Caco-2 (cell line): ENCODE results near the gene LRBA. TPM values are rescaled to one million over a fixed set of nuclear protein-coding genes. Genes with fewer than 3 reads are reported as not detected.

ENCODE experiments used
- BruUV-seq: library from RNA; stranded (reverse); fragments of 400-500 nt; replicated peaks from 2 replicates; lab custom pipeline; 2021; lab: Mats Ljungman, UMichigan
- CTCF ChIA-PET: fragments of 300-600 bp; sonication (Branson Sonifier 250); formaldehyde crosslinking; loops from one replicate; lab custom pipeline; 2022; ENCODE audit warnings: antibody characterized with exemption; lab: Charles Lee
- POLR2A ChIA-PET: fragments of 300-600 bp; sonication (Branson Sonifier 250); formaldehyde crosslinking; loops from one replicate; lab custom pipeline; 2022; ENCODE audit warnings: antibody characterized with exemption; lab: Charles Lee
- DNase-seq, 2 experiments: peaks; one replicate each; pipeline versions ENCODE4 v3.0.0 to v3.0.0-alpha.2; 2020 to 2022
- H3K27me3 ChIP-seq: replicated peaks from 2 replicates; pipeline ENCODE4 v1.6.0; 2011; ENCODE audit warnings: low read length; ENCODE audit not compliant: control insufficient read depth, insufficient read depth
- H3K36me3 ChIP-seq: 2 replicates; pipeline ENCODE4 v1.5.1; 2011; ENCODE audit warnings: low read length; ENCODE audit not compliant: control insufficient read depth, insufficient read depth
- H3K4me1 ChIP-seq: fragments of 250-450 bp; sonication (Bioruptor Pico); 2 replicates; pipeline ENCODE4 v1.5.1; 2020; ENCODE audit warnings: mild to moderate bottlenecking
- H3K4me3 ChIP-seq: 2 replicates; pipeline ENCODE4 v1.5.1; 2011; ENCODE audit warnings: low read depth, mild to moderate bottlenecking, control low read depth, low read length
- H3K9me3 ChIP-seq: fragments of 250-450 bp; sonication (Bioruptor Pico); 2 replicates; pipeline ENCODE4 v1.5.1; 2020; ENCODE audit warnings: mild to moderate bottlenecking, moderate library complexity
- H3K27ac Mint-ChIP-seq: one replicate; pipeline ENCODE4 v1.8.0; 2022; ENCODE audit warnings: mixed read lengths; ENCODE audit not compliant: unreplicated experiment
- H3K27me3 Mint-ChIP-seq: one replicate; pipeline ENCODE4 v1.8.0; 2022; ENCODE audit warnings: mixed read lengths; ENCODE audit not compliant: insufficient read depth, unreplicated experiment
- H3K36me3 Mint-ChIP-seq: one replicate; pipeline ENCODE4 v1.8.0; 2022; ENCODE audit warnings: mild to moderate bottlenecking, mixed read lengths; ENCODE audit not compliant: insufficient read depth, unreplicated experiment
- H3K4me1 Mint-ChIP-seq: one replicate; pipeline ENCODE4 v1.8.0; 2022; ENCODE audit warnings: low read depth, mixed read lengths; ENCODE audit not compliant: unreplicated experiment
- H3K4me3 Mint-ChIP-seq: one replicate; pipeline ENCODE4 v1.8.0; 2022; ENCODE audit warnings: mild to moderate bottlenecking, moderate library complexity, mixed read lengths; ENCODE audit not compliant: unreplicated experiment
- H3K9me3 Mint-ChIP-seq: one replicate; pipeline ENCODE4 v1.8.0; 2022; ENCODE audit warnings: mixed read lengths; ENCODE audit not compliant: unreplicated experiment
- intact Hi-C: fragments of 100-400 bp; cut with micrococcal nuclease; formaldehyde crosslinking; loops from one replicate; pipeline ENCODE4 v1.10.0; 2022; ENCODE audit not compliant: unreplicated experiment
- total RNA-seq: library from RNA; stranded (reverse); gene quantifications from 2 replicates; pipeline ENCODE4 v1.2.3, GENCODE V29; 2022
- TF ChIP-seq, protein P1 (sequence below), 2 experiments: fragments of 200-600 bp in 1 of 2; IDR thresholded peaks; 1 replicate in 1 of 2; 2 replicates in 1 of 2; pipeline versions ENCODE4 v1.5.1 to v1.8.0; 2011 to 2022; ENCODE audit warnings: antibody characterized with exemption in 1 of 2, control low read depth in 1 of 2, inconsistent platforms in 1 of 2, low read depth in 1 of 2, low read length in 1 of 2, mild to moderate bottlenecking in 1 of 2, moderate library complexity in 1 of 2; ENCODE audit not compliant: insufficient read depth in 1 of 2, severe bottlenecking in 1 of 2, unreplicated experiment in 1 of 2

The LRBA gene
- total RNA-seq, 1 experiment from 2014 or later = 53.2 TPM

DNA sequence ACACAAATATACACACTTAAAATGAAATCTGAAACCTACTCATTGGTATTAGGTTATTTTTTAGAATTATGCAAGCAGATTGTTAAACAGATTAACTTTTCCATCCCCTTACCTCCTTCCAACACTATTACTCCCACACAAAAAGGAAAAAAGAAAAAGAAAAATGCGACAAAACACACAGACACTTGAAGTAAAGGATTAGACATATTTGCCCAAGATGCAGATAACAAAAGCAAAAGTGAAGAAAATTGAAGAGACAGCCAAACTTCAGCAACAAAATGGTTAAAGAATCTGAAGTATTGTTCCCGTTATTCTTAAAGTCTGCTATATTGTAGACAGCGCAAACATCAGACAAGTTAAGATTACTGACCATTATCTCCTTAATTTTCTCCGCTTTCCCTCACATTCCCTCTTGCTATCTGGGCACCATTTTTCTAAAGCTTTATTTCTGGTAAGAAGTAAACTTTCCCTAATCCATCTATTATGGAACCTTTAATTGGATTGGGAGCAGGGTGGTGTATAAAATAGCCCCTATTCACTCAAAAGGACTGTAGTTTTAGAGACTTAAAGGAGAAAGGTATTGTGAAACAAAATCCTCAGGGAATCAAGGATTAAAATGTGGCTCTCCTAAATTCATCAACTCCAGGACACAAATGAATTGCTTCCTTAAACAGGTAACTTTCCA is 467.8 kb downstream of the LRBA start:
- Mint-ChIP-seq H3K4me3 (no peak overlapping the region), H3K36me3 (no peaks in the 10 kb centered on the region), H3K9me3 (no peaks in the 10 kb centered on the region), H3K4me1 (peaks cover 18% of the 10 kb centered on the region), H3K27me3 (no peaks in the 10 kb centered on the region), H3K27ac (no peak overlapping the region)
- no TSS peak for BruUV-seq
- Histone ChIP-seq H3K4me3 (no peak overlapping the region), H3K27me3 (no peaks in the 10 kb centered on the region), H3K4me1 (no peaks in the 10 kb centered on the region), H3K36me3 (no peaks in the 10 kb centered on the region), H3K9me3 (no peaks in the 10 kb centered on the region)
- intact Hi-C loops = no loop called here
- CTCF ChIA-PET = no interaction called here
- POLR2A ChIA-PET = no interaction called here
- no peak for DNase-seq
- TF ChIP-seq, protein P1, sequence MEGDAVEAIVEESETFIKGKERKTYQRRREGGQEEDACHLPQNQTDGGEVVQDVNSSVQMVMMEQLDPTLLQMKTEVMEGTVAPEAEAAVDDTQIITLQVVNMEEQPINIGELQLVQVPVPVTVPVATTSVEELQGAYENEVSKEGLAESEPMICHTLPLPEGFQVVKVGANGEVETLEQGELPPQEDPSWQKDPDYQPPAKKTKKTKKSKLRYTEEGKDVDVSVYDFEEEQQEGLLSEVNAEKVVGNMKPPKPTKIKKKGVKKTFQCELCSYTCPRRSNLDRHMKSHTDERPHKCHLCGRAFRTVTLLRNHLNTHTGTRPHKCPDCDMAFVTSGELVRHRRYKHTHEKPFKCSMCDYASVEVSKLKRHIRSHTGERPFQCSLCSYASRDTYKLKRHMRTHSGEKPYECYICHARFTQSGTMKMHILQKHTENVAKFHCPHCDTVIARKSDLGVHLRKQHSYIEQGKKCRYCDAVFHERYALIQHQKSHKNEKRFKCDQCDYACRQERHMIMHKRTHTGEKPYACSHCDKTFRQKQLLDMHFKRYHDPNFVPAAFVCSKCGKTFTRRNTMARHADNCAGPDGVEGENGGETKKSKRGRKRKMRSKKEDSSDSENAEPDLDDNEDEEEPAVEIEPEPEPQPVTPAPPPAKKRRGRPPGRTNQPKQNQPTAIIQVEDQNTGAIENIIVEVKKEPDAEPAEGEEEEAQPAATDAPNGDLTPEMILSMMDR (IDR thresholded peaks at IDR 0.05; ENCODE audit: insufficient read depth in 1 of 2, low read depth in 1 of 2, low read length in 1 of 2, severe bottlenecking in 1 of 2, unreplicated experiment in 1 of 2) = no peak

DNA sequence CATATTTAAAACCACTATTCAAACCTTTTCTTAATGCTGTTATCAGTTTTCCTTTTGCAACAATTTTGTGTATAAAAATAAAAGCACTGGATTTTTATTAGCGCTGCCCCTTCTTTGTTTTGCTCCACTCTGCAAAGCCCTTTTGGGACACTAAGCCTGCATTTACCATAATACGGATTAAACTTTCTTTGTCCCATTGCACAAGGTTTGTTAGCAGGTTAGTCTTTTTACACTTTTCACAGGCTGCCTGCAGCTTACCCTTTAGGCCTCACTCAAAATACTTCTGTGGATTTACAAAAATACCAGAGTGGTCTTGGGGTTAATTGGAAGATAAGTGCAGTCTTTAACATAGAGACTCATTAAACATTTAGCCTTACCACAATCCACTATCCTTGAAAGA is 468.8 kb downstream of the LRBA start:
- H3K27me3 Mint-ChIP-seq = no peaks in the 10 kb centered on the region
- intact Hi-C loops = no loop called here
- H3K4me3 Mint-ChIP-seq = no peak overlapping the region

DNA sequence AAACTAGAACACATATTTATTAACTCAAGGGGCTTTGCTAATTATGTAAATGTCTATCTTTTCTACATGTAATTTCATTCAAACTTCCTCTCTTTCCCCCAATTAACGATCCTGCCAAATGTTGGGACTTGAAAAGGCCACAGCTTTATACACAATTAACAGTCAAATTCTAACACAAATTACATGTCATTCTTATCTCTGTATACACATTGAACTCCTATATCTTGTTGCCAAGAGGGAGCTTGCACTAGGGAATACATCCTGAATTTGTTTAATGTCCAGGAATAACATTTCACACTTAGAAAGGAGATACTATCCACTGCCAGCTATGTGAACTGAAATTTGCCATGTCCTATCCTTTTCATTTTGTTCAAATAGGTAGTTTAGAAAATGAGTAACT is 472.0 kb downstream of the LRBA start:
- no peak overlapping the region for H3K4me3 Mint-ChIP-seq
- Histone ChIP-seq H3K9me3 (no peaks in the 10 kb centered on the region), H3K27me3 (no peaks in the 10 kb centered on the region), H3K4me3 (no peak overlapping the region), H3K4me1 (no peaks in the 10 kb centered on the region), H3K36me3 (no peaks in the 10 kb centered on the region)
- H3K27me3 Mint-ChIP-seq = no peaks in the 10 kb centered on the region
- TF ChIP-seq, protein P1 (IDR thresholded peaks at IDR 0.05; ENCODE audit: insufficient read depth in 1 of 2, low read depth in 1 of 2, low read length in 1 of 2, severe bottlenecking in 1 of 2, unreplicated experiment in 1 of 2) = no peak
- no peaks in the 10 kb centered on the region for H3K9me3 Mint-ChIP-seq
- BruUV-seq = no TSS peak
- H3K36me3 Mint-ChIP-seq = no peaks in the 10 kb centered on the region
- CTCF ChIA-PET = no interaction called here
- POLR2A ChIA-PET = no interaction called here
- DNase-seq = no peak
- intact Hi-C loops = no loop called here
- H3K27ac Mint-ChIP-seq = no peak overlapping the region
- peaks cover 15% of the 10 kb centered on the region for H3K4me1 Mint-ChIP-seq

More for the DNA sequence above, 468.8 kb downstream of the LRBA start:
- Mint-ChIP-seq H3K9me3 (no peaks in the 10 kb centered on the region), H3K4me1 (peaks cover 18% of the 10 kb centered on the region), H3K36me3 (no peaks in the 10 kb centered on the region), H3K27ac (no peak overlapping the region)
- Histone ChIP-seq H3K36me3 (no peaks in the 10 kb centered on the region), H3K4me1 (no peaks in the 10 kb centered on the region), H3K4me3 (no peak overlapping the region), H3K27me3 (no peaks in the 10 kb centered on the region), H3K9me3 (no peaks in the 10 kb centered on the region)
- TF ChIP-seq, protein P1 (IDR thresholded peaks at IDR 0.05; ENCODE audit: insufficient read depth in 1 of 2, low read depth in 1 of 2, low read length in 1 of 2, severe bottlenecking in 1 of 2, unreplicated experiment in 1 of 2) = no peak
- no TSS peak for BruUV-seq
- DNase-seq = no peak
- POLR2A ChIA-PET = no interaction called here
- CTCF ChIA-PET = no interaction called here
